Motor neuron (in vitro differentiated cells): Measurements from ENCODE around the gene SLC25A43. TPM values are rescaled to one million over a fixed set of nuclear protein-coding genes. Genes with fewer than 3 reads are reported as not detected.
A peak's percentile ranks its signal among the peaks of the same experiment; 100 is the strongest.
"Not testable (repeated sequence)": the region's sequence is repeated elsewhere in the genome, so short reads cannot be mapped to it uniquely, and the experiment has no call there.

ENCODE experiments used
- ATAC-seq, 8 experiments: fragments of 200-7000 bp; cut with Tn5 transposase; replicated peaks in 6 of 8; 2 replicates each; pipeline ENCODE4 v1.8.0; 2021; ENCODE audit warnings: mild to moderate bottlenecking in 8 of 8, moderate library complexity in 8 of 8
- H3K27ac ChIP-seq, 2 donors: fragments of 250-450 bp; sonication (Bioruptor Pico); 2 replicates each; pipeline ENCODE4 v1.9.0; 2021; ENCODE audit warnings: antibody characterized with exemption in 2 of 2, mild to moderate bottlenecking in 2 of 2, moderate library complexity in 1 of 2
- H3K4me1 ChIP-seq, 2 donors: fragments of 250-450 bp; sonication (Bioruptor Pico); replicated peaks in 1 of 2; 2 replicates each; pipeline ENCODE4 v1.6.1; 2021; ENCODE audit warnings: antibody characterized with exemption in 2 of 2, mild to moderate bottlenecking in 2 of 2, moderate library complexity in 1 of 2
- H3K4me3 ChIP-seq, 5 donors: fragments of 250-450 bp; sonication (Bioruptor Pico); 2 replicates each; pipeline ENCODE4 v1.9.0; 2021; ENCODE audit warnings: antibody characterized with exemption in 5 of 5, mild to moderate bottlenecking in 5 of 5, moderate library complexity in 4 of 5
- WGBS, 10 experiments: fragments of 450-650 bp; shearing (Covaris generic); methylation state at CpG; one replicate each; pipeline ENCODE4 v1.0.0; 2022; 5-methylcytosine and 5-hydroxymethylcytosine counted together
- in situ Hi-C, 9 experiments: fragments of 400-800 bp; cut with MboI; loops; one replicate each; pipeline ENCODE4 v1.15.0; 2021; ENCODE audit warnings: low sequenced_read_pairs in 9 of 9, low pct_unique_long_range_greater_than_20kb in 2 of 9; ENCODE audit not compliant: unreplicated experiment in 9 of 9
- total RNA-seq, 8 experiments: library from RNA; unstranded; fragments of 300-600 nt; gene quantifications; 2 replicates each; pipeline versions ENCODE4 v1.2.3 to v1.2.4, GENCODE V29; 2022

Gene SLC25A43
- total RNA-seq: 1 to 10 TPM in 4 of 8 experiments, under 1 TPM in 4; 0.16 to 8.3 (median 2.1) TPM

DNA sequence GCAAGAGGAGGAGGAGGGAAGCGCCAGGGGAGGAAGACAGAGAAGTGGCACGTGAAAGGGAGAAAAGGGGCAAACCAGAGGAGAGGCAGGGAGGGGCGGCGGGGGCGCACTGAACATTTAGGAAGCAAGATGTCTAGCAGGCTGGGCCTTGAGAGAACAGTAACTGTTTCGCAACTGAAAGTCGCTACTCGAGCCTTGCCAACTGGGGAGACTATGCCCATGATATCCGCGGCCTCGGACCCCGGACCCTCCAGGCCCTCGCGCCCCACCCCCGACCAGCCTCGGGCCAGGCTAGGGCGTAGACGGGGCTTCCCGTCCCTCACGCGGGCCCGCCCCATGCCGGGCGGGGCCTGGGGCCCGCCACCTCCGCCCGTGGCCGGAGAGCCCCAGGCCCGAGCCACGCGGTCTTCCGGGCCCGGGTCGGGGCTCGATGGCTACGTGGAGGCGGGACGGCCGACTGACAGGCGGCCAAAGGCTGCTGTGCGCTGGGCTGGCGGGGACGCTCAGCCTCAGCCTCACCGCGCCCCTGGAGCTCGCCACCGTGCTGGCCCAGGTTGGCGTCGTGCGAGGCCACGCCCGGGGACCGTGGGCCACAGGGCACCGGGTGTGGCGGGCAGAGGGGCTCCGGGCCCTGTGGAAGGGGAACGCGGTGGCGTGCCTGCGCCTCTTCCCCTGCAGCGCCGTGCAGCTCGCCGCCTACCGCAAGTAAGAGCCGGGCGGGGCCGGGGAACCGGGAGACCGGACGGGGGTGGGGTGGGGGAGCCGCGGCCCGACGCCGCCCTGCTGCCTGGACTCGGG, at the start of gene SLC25A43:
Gene SLC25A43 (plus strand): TSS at position 363 of the 798 bp plus-strand sequence. CDS start 68 bp downstream, at position 431.
- Histone ChIP-seq H3K27ac (no peak within 1 kb of the TSS), H3K4me3 (peak within 1 kb of the TSS; percentile 13 to 39 (median 29)), H3K4me1 (peaks cover 0 to 2% of the 10 kb centered on the region in 2 donors)
- WGBS, 10 experiments: 43% methylated on average over 7 of the region's 77 CpGs; no CpG with 5 or more reads in 9 of the 10 experiments
- in situ Hi-C loops: no loop called here
- ATAC-seq: peak; percentile 87 to 93 (median 90)

DNA sequence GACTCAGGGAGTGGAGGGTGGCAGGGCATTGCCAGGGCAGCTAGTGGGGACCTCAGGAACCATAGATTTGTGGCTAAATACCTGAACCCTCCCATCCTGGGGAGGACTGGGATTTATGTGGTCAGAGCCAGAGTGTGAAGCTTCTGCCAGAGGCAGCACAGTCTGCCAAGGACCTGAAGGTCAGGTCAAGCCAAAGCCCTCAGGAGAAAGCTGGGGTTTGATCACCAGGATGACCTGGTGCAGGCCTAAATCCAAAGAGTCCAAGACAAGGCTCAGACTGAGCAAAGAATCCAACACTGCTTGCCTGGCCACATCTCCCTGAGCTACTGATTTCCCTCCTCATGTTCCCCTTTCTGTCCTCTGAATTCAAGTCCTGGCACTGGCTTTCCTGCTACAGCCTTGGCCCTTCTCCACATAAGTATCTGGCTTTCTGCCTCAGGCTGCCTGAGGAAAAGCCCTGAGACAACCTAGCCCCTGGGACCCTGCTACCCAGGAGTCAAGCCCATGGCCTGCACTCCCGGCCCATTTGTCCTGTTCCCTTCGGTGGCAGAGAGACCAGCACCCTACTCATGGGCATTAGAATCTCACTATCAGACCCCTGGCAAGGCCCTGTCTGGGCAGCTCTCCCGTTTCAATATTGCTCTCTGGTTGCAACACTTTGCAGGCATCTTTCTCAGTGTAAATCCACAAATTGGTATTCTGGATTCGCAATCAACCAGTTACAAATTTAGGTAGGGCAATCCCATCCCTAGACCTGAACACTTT, 39.3 kb upstream of the SLC25A43 start:
- no peak overlapping the region for H3K4me3 ChIP-seq
- no peak for ATAC-seq
- H3K4me1 ChIP-seq: no peaks in the 10 kb centered on the region
- in situ Hi-C loops: no loop called here
- 35% methylated on average over 2 of the region's 4 CpGs; no CpG with 5 or more reads in 9 of the 10 experiments for WGBS, 10 experiments
- H3K27ac ChIP-seq: no peak overlapping the region

DNA sequence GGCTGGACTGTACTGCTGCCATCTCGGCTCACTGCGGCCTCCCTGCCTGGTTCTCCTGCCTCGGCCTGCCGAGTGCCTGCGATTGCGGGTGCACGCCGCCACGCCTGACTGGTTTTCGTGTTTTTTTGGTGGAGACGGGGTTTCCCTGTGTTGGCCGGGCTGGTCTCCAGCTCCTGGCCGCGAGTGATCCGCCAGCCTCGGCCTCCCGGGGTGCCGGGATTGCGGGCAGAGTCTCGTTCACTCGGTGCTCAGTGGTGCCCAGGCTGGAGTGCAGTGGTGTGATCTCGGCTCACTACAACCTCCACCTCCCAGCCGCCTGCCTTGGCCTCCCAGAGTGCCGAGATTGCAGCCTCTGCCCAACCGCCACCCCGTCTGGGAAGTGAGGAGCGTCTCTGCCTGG, 37.7 kb upstream of the SLC25A43 start:
- H3K4me1 ChIP-seq, H3K27ac ChIP-seq, ATAC-seq, in situ Hi-C loops, H3K4me3 ChIP-seq: not testable (repeated sequence)
- WGBS, 10 experiments: 70% methylated on average over 2 of the region's 27 CpGs; no CpG with 5 or more reads in 9 of the 10 experiments

DNA sequence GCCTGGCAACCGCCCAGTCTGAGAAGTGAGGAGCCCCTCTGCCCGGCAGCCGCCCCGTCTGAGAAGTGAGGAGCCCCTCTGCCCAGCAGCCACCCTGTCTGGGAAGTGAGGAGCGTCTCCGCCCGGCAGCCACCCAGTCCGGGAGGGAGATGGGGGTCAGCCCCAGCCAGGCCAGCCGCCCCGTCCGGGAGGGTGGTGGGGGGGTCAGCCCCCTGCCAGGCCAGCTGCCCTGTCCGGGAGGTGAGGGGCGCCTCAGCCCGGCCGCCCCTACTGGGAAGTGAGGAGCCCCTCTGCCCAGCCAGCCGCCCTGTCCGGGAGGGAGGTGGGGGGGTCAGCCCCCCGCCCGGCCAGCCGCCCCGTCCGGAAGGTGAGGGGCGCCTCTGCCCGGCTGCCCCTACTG, 37.1 kb upstream of the SLC25A43 start:
- H3K4me3 ChIP-seq, H3K27ac ChIP-seq: not testable (repeated sequence)
- no CpG with 5 or more reads among the region's 24 CpGs for WGBS, 10 experiments

DNA sequence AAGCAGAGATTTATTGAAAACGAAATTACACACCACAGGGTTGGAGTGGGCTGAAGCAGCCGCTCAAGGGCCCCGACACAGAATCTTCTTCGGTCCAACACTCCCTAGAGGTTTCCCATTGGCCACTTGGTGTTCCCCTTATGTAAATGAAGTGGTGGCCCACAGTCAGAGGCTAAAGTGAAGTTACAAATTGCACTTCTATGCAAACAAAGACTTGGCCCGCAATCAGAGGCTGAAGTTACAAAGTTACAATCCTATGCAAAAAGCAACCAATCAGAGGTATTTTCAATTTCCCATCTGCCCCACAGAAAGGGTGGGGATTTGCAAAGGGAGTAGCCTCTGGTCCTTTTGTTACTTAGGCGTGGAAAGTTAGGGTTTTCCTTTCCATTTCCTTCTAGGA, 35.7 kb upstream of the SLC25A43 start:
- Histone ChIP-seq H3K4me3 (no peak overlapping the region), H3K4me1 (no peaks in the 10 kb centered on the region), H3K27ac (no peak overlapping the region)
- ATAC-seq: no peak
- WGBS, 10 experiments: 60 to 92% (median 73%) methylated on average over 1 to 6 of the region's 6 CpGs; no CpG with 5 or more reads in 6 of the 10 experiments
- in situ Hi-C loops: no loop called here

More for the DNA sequence above, 37.1 kb upstream of the SLC25A43 start:
- ATAC-seq, H3K4me1 ChIP-seq, in situ Hi-C loops: not testable (repeated sequence)

DNA sequence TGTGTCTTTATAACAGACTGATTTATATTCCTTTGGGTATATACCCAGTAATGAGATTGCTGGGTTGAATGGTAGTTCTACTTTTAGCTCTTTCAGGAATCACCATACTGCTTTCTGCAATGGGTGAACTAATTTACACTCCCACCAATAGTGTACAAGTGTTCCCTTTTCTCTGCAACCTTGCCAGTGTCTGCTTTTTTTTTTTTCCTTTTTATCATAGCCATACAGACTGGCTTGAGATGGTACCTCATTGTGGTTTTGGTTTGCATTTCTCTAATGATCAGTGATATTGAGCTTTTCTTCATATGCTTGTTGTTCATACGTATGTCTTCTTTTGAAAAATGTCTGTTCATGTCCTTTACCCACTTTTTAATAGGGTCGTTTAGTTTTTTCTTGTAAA, 27.3 kb upstream of the SLC25A43 start:
- WGBS, 10 experiments: 24 to 95% (median 40%) methylated on average over 1 to 2 of the region's 2 CpGs; no CpG with 5 or more reads in 3 of the 10 experiments

DNA sequence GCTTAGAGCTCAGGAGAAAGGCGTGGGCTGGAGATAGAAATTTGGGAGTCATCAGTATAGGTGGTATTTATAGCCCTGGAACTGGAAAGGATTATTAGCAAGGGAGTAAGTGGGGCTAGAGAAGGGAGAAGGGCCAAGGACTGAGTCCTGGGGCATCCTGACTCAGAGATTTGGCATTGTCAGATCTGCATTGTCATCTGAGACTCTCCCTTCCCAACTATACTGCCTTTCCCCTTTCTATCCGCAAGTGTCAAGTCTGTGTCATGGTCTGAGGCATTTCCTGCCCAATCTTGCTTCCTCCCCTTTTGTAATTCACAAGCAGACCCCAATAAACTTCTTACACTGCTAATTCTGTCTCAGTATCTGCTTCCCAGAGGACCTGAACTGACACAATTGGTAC, 24.4 kb upstream of the SLC25A43 start:
- WGBS, 10 experiments: 9 to 100% (median 31%) methylated on average over 1 to 2 of the region's 2 CpGs; no CpG with 5 or more reads in 7 of the 10 experiments
- no peaks in the 10 kb centered on the region for H3K4me1 ChIP-seq
- ATAC-seq: peak in 2 of 8 experiments; percentile 77 to 90
- no peak overlapping the region for H3K4me3 ChIP-seq
- no peak overlapping the region for H3K27ac ChIP-seq
- in situ Hi-C loops: no loop called here

More for the DNA sequence above, 27.3 kb upstream of the SLC25A43 start:
- H3K27ac ChIP-seq, in situ Hi-C loops, H3K4me1 ChIP-seq, H3K4me3 ChIP-seq, ATAC-seq: not testable (repeated sequence)

DNA sequence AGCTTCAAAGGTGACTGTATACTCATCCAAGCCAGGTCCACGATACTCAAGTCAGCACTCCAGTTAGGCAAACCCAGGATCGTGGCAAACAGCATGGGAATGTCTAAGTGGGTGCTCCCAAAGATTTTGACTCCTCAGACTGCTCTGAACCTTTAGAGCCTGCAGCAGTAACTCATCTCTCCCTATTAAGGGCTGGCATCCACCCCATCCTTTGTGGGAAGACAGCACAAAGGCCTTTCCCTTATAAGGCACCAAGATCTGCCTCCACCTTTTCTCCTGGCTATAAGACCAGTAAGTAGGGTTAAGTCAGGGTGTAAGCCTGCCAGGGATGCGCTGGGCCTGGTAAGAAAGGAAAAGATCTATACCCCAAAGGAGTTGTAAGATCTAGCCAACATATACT, 23.6 kb upstream of the SLC25A43 start:
- in situ Hi-C loops: no loop called here
- WGBS, 10 experiments: 67% methylated on average over 1 of the region's 3 CpGs; no CpG with 5 or more reads in 8 of the 10 experiments
- ATAC-seq: no peak
- Histone ChIP-seq H3K4me1 (no peaks in the 10 kb centered on the region), H3K4me3 (no peak overlapping the region), H3K27ac (no peak overlapping the region)

DNA sequence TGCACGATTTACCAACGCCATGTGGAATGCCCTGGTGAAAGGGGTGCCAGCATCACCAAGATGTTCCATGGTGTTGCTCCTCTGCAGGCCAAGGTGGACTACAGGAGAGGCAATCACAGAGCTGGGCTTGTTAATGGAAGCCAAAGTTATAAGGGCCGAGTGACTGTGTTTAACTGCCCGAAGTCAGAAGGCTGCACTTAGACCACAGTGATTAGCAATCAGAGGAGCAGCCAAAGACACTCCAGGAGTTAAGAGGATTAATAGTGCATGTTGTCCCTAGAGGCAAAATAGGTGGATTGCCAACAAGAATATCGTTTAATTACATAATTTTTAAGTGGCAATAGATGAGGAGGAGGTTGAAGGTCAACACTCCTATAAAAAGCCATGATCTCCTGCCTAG, 22.8 kb upstream of the SLC25A43 start:
- 0 to 83% (median 55%) methylated on average over 1 to 5 of the region's 5 CpGs; no CpG with 5 or more reads in 7 of the 10 experiments for WGBS, 10 experiments
- no peak overlapping the region for H3K27ac ChIP-seq
- no peak overlapping the region for H3K4me3 ChIP-seq
- H3K4me1 ChIP-seq: no peaks in the 10 kb centered on the region
- ATAC-seq: no peak
- in situ Hi-C loops: no loop called here

DNA sequence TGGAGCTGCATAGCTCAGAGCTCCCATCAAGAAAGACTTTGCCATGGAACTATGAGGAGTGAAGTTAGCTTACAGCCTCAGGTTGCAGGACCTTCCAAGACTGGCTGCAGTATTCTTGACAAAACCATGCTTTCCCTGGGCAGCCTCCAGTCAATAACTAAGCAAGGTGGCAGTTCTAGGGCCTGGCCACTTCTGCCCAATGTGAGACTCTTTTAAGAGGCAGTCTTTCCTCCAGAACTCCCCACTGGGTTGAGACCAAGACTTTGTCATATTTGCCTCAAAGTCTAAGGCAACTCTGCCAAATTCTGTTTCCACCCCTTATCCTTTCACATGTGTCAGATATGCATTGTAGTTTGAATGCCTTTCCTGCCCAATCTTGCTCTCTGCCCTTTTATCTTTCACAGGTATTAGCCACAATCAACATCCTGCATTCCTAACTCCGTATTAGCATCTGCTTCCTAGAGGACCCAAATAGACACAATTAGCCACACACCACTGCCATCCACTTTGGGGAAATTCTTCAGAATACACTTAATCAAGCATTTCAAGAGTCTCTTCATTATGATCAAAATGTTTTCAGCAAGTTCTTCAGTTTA, 17.7 kb upstream of the SLC25A43 start:
- WGBS, 10 experiments: 14% methylated on average over 1 of the region's 1 CpG; no CpG with 5 or more reads in 9 of the 10 experiments
- Histone ChIP-seq H3K4me1 (no peaks in the 10 kb centered on the region), H3K4me3 (no peak overlapping the region), H3K27ac (no peak overlapping the region)
- ATAC-seq: no peak
- in situ Hi-C loops: no loop called here

DNA sequence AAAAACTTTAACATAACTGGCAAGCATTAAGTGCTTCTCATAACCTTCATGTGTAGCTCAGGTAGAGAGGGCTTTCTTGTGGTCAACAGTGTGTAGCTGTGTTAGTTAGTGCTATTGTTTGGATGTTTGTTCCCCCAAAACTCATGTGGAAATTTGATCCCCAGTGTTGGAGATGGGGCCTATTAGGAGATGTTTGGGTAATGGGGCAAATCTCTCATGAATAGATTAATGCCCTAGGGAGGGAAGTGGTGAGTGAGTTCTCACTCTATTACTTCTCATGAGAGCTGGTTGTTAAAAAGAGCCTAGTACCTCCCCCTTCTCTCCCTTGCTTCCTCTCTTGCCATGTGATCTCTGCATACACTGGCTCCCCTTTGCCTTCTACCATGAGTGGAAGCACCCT, 16.5 kb upstream of the SLC25A43 start:
- in situ Hi-C loops: no loop called here
- Histone ChIP-seq H3K27ac (no peak overlapping the region), H3K4me3 (no peak overlapping the region), H3K4me1 (no peaks in the 10 kb centered on the region)
- ATAC-seq: no peak

DNA sequence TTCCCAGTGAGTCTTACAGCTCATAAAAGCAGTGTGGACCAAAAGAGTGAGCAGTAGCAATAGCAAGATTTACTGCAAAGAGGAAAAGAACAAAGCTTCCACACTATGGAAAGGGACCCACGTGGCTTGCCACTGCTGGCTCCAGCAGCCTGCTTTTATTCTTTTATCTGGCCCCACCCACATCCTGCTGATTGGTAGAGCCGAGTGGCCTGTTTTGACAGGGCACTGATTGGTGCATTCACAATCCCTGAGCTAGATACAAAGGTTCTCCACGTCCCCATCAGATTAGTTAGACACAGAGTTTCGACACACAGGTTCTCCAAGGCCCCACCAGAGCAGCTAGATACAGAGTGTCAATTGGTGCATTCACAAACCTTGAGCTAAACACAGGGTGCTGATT, 12.5 kb upstream of the SLC25A43 start:
- in situ Hi-C loops, H3K4me1 ChIP-seq, ATAC-seq, H3K27ac ChIP-seq, H3K4me3 ChIP-seq: not testable (repeated sequence)
- WGBS, 10 experiments: no CpG with 5 or more reads among the region's 4 CpGs

DNA sequence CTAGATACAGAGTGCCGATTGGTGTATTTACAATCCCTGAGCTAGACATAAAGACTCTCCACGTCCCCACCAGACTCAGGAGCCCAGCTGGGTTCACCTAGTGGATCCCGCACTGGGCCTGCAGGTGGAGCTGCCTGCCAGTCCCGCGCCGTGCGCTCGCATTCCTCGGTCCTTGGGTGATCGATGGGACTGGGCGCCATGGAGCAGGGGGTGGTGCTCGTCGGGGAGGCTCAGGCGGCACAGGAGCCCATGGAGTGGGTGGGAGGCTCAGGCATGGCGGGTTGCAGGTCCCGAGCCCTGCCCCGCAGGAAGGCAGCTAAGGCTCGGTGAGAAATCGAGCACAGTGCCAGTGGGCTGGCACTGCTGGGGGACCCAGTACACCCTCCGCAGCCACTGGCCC, 11.7 kb upstream of the SLC25A43 start:
- in situ Hi-C loops, ATAC-seq, H3K4me1 ChIP-seq, H3K27ac ChIP-seq, H3K4me3 ChIP-seq: not testable (repeated sequence)
- no CpG with 5 or more reads among the region's 20 CpGs for WGBS, 10 experiments
